ENCODE results near the gene GPS1.

DNA sequence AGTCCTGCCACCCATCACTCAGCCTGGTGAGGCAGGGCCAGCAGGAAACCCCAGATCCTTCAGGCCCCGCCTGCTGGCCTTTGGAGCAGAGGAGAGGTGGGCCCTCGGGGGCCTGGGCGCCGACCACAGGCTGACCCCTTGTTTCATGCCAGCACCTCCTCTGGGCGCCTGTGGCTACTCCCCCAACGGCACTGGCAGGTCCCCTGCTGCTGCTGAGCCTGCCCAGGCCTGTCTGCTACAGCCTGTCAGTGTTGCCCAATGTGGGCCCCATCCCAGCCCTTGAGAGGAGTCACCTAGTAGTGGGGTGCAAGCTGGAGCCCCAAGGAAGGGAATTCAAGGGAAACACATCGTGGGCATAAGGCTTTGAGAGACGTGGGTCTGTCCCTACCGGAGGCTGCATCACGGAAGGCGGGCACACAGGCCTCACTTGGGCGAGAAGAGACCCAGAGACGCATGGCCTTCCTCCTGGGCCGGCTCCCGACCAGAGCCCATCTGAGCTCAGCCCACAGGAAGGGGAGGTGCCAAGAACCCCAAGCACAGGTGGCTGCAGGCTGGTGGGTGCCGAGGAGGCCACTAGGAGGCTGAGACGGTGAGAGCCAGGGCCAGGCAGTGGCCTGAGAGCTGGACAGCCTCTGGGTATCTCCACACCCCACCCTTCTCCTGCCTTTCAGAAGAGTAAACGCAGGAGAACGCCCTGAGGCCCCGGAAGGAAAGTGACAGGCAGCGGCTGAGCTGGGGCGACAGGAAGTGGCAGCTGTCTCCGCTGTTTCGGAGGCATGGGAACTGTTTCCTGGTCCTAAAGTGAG, 54.4 kb downstream of the GPS1 start:
- TF ChIP-seq EZH2 (IDR thresholded peaks at IDR 0.05; ENCODE audit: borderline replicate concordance, low read depth, low read length, severe bottlenecking), result no peak
- TF ChIP-seq, protein P1, sequence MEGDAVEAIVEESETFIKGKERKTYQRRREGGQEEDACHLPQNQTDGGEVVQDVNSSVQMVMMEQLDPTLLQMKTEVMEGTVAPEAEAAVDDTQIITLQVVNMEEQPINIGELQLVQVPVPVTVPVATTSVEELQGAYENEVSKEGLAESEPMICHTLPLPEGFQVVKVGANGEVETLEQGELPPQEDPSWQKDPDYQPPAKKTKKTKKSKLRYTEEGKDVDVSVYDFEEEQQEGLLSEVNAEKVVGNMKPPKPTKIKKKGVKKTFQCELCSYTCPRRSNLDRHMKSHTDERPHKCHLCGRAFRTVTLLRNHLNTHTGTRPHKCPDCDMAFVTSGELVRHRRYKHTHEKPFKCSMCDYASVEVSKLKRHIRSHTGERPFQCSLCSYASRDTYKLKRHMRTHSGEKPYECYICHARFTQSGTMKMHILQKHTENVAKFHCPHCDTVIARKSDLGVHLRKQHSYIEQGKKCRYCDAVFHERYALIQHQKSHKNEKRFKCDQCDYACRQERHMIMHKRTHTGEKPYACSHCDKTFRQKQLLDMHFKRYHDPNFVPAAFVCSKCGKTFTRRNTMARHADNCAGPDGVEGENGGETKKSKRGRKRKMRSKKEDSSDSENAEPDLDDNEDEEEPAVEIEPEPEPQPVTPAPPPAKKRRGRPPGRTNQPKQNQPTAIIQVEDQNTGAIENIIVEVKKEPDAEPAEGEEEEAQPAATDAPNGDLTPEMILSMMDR (IDR thresholded peaks at IDR 0.05; ENCODE audit: borderline replicate concordance, extremely low read depth, low read length, poor library complexity, severe bottlenecking), result peak; percentile 55
